A673 (cell line): ENCODE results near the gene UBASH3A. TPM values are rescaled to one million over a fixed set of nuclear protein-coding genes. Genes with fewer than 3 reads are reported as not detected.
A peak's percentile ranks its signal among the peaks of the same experiment; 100 is the strongest.

ENCODE experiments used
- BruUV-seq: library from RNA; stranded (reverse); fragments of 400-500 nt; replicated peaks from 2 replicates; lab custom pipeline; 2021; lab: Mats Ljungman, UMichigan
- CTCF ChIA-PET: fragments of 300-600 bp; sonication (Branson Sonifier 250); formaldehyde crosslinking; loops from one replicate; lab custom pipeline; 2022; ENCODE audit warnings: antibody characterized with exemption; lab: Charles Lee
- POLR2A ChIA-PET: fragments of 300-600 bp; sonication (Branson Sonifier 250); formaldehyde crosslinking; loops from one replicate; lab custom pipeline; 2022; ENCODE audit warnings: antibody characterized with exemption; ENCODE audit not compliant: low non-redundant PET; lab: Charles Lee
- DNase-seq: peaks from one replicate; pipeline ENCODE4 v3.0.0-alpha.2; 2015; ENCODE audit warnings: low spot score
- H3K27ac ChIP-seq: fragments of 200-600 bp; sonication (generic); 2 replicates; pipeline ENCODE4 v1.5.1; 2016; ENCODE audit warnings: mixed run types, low read depth, mild to moderate bottlenecking, mixed read lengths, antibody characterized with exemption, low read length; ENCODE audit not compliant: poor library complexity, severe bottlenecking
- H3K27me3 ChIP-seq: fragments of 200-600 bp; sonication (generic); replicated peaks from 2 replicates; pipeline ENCODE4 v1.6.1; 2017; ENCODE audit warnings: mixed run types, low read depth, mild to moderate bottlenecking, mixed read lengths, antibody characterized with exemption, low read length; ENCODE audit not compliant: insufficient read depth, poor library complexity
- H3K36me3 ChIP-seq: fragments of 200-600 bp; sonication (generic); 2 replicates; pipeline ENCODE4 v1.6.1; 2016; ENCODE audit warnings: mixed run types, mild to moderate bottlenecking, mixed read lengths, antibody characterized with exemption, low read length; ENCODE audit not compliant: insufficient read depth, poor library complexity, severe bottlenecking
- H3K4me1 ChIP-seq: fragments of 200-600 bp; sonication (generic); 2 replicates; pipeline ENCODE4 v1.6.1; 2017; ENCODE audit warnings: mixed run types, mild to moderate bottlenecking, mixed read lengths, antibody characterized with exemption, low read length; ENCODE audit not compliant: insufficient read depth, poor library complexity, severe bottlenecking
- H3K4me3 ChIP-seq: fragments of 200-600 bp; sonication (generic); 2 replicates; pipeline ENCODE4 v1.5.1; 2016; ENCODE audit warnings: low read depth, mixed run types, mild to moderate bottlenecking, mixed read lengths, low read length; ENCODE audit not compliant: poor library complexity, severe bottlenecking
- H3K9me3 ChIP-seq: fragments of 200-600 bp; sonication (generic); 2 replicates; pipeline ENCODE4 v1.6.1; 2016; ENCODE audit warnings: mixed run types, low read depth, mild to moderate bottlenecking, mixed read lengths, antibody characterized with exemption, low read length; ENCODE audit not compliant: poor library complexity, severe bottlenecking
- CTCF ChIP-seq: fragments of 300-800, 200-600 bp; sonication (generic); conservative IDR thresholded peaks from 2 replicates; pipeline ENCODE4 v1.5.1; 2017; ENCODE audit warnings: low read depth, mild to moderate bottlenecking, antibody characterized with exemption, low read length, moderate library complexity, mixed read lengths
- EZH2 ChIP-seq: fragments of 200-600 bp; sonication (generic); IDR thresholded peaks from 2 replicates; pipeline ENCODE4 v1.6.1; 2017; ENCODE audit warnings: borderline replicate concordance, low read depth, mild to moderate bottlenecking, mixed read lengths, antibody characterized with exemption, low read length; ENCODE audit not compliant: poor library complexity, severe bottlenecking
- intact Hi-C: fragments of 100-400 bp; cut with micrococcal nuclease; formaldehyde crosslinking; loops from one replicate; pipeline ENCODE4 v1.10.0; 2022; ENCODE audit not compliant: unreplicated experiment
- total RNA-seq: library from RNA; stranded (reverse); gene quantifications from 2 replicates; pipeline ENCODE4 v1.2.3, GENCODE V29; 2021

UBASH3A gene
- total RNA-seq, 1 experiment from 2014 or later: not detected

DNA sequence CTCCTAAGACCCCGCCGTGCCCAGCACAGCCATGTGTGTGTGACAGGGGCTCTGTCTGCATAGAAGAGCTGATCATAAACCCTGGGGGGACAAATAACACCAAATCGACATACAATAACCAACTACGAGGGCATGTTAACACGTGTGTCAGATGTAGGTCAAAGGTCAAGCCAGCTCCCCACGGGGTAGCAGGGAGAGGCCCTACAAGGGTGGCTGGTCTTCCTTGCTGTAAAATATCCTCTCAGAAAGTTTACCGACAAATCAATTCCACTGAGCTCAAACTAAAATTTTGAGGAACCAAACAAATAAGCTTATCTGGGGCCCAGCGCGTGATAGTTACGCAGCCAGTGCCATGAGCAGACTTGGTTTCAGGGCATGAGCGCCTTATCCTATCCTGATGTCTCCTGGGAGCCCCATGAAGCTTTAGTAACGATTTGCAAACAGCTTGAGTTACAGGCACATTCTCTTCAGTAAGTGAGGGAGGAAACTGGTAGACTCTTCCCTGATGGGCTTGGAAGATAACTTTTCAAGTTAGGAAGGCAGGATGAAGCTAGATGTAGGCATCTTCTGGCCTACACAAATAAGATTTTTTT, 5.2 kb upstream of the UBASH3A start:
- peaks cover 5% of the 10 kb centered on the region for H3K9me3 ChIP-seq
- intact Hi-C loops: no loop called here
- H3K27ac ChIP-seq: no peak overlapping the region
- H3K36me3 ChIP-seq: no peaks in the 10 kb centered on the region
- peaks cover 4% of the 10 kb centered on the region for H3K4me1 ChIP-seq
- no peak for DNase-seq
- no peak overlapping the region for H3K4me3 ChIP-seq
- no TSS peak for BruUV-seq
- H3K27me3 ChIP-seq: no peaks in the 10 kb centered on the region
- CTCF ChIA-PET: no interaction called here
- POLR2A ChIA-PET: no interaction called here
- TF ChIP-seq CTCF (no peak), EZH2 (no peak)

DNA sequence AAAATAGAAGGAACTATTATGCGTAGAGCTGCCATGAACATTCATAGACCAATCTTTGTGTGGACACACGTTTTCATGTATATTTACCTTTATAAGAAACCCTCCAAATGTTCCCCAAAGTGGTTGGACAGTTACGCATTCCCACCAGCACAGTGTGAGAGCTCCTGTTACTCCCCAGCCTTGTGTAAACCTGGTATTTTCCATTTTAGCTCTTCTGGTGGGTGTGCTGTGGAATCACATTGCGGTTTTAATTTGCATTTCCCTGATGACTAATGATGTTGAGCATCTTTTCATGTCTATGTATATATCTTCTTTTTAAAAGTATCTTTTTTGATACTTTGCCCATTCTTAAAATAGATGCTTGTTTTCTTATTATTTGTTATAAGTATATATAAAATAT, 3.2 kb upstream of the UBASH3A start:
- Histone ChIP-seq H3K27ac (no peak overlapping the region), H3K4me3 (no peak overlapping the region), H3K4me1 (peaks cover 4% of the 10 kb centered on the region), H3K27me3 (no peaks in the 10 kb centered on the region), H3K36me3 (no peaks in the 10 kb centered on the region), H3K9me3 (peaks cover 5% of the 10 kb centered on the region)
- no peak for TF ChIP-seq EZH2
- TF ChIP-seq CTCF: no peak
- CTCF ChIA-PET: interaction anchor here (0.7 kb wide), 1 partner anchor 124 kb away, joined by 3 read pairs; no protein-coding TSS in a partner anchor
- no TSS peak for BruUV-seq
- POLR2A ChIA-PET: no interaction called here
- no peak for DNase-seq
- intact Hi-C loops: no loop called here

- POLR2A ChIA-PET: no interaction called here
- H3K4me3 ChIP-seq: no peak overlapping the region
- H3K36me3 ChIP-seq: no peaks in the 10 kb centered on the region
- peaks cover 5% of the 10 kb centered on the region for H3K9me3 ChIP-seq
- no peak for TF ChIP-seq CTCF
- TF ChIP-seq EZH2: no peak
- peak; percentile 63 for DNase-seq
- H3K4me1 ChIP-seq: peaks cover 4% of the 10 kb centered on the region
- no peaks in the 10 kb centered on the region for H3K27me3 ChIP-seq
- H3K27ac ChIP-seq: no peak overlapping the region
- BruUV-seq: no TSS peak
- intact Hi-C loops: no loop called here
- CTCF ChIA-PET: interaction anchor here (0.7 kb wide), 2 partner anchors 124 to 168 kb away, joined by 3 to 10 read pairs; no protein-coding TSS in a partner anchor
Measured at GRCh38 chr21:42401154-42401553, 2.5 kb upstream of the UBASH3A start.
